GM21360 (cell line): ENCODE data around the gene GLIS1.
"Not testable (repeated sequence)": the region's sequence is repeated elsewhere in the genome, so short reads cannot be mapped to it uniquely, and the experiment has no call there.

Experiments
- ATAC-seq: cut with Tn5 transposase; IDR thresholded peaks from one replicate; pipeline ENCODE4 v1.9.1; 2021; ENCODE audit warnings: mild to moderate bottlenecking, moderate library complexity; ENCODE audit not compliant: unreplicated experiment

The GLIS1 gene

GRCh38 chr1:53739109-53739681, at the start of gene GLIS1:
TSS of gene GLIS1 (minus strand) at chr1:53739164. CDS start at chr1:53738064, 1,100 bp downstream.
- peak; percentile 95 for ATAC-seq

GRCh38 chr1:53787655-53788054, 48.7 kb upstream of the GLIS1 start:
- ATAC-seq = no peak

- no peak for ATAC-seq
These were observed 44.1 kb upstream of the GLIS1 start for GRCh38 chr1:53783056-53783455.

- no peak for ATAC-seq
These were observed 42.7 kb upstream of the GLIS1 start for GRCh38 chr1:53781654-53782053.

- ATAC-seq = no peak
These were observed 38.3 kb upstream of the GLIS1 start for GRCh38 chr1:53777272-53777671.

- ATAC-seq = no peak
These were observed 32.7 kb upstream of the GLIS1 start for GRCh38 chr1:53771648-53772047.

- ATAC-seq = no peak
These were observed 30.8 kb upstream of the GLIS1 start for GRCh38 chr1:53769780-53770179.

GRCh38 chr1:53769184-53769583, 30.2 kb upstream of the GLIS1 start:
- ATAC-seq = no peak

- ATAC-seq = no peak
These were observed 28.0 kb upstream of the GLIS1 start for GRCh38 chr1:53766831-53767405.

- ATAC-seq = no peak
These were observed 27.3 kb upstream of the GLIS1 start for GRCh38 chr1:53766194-53766742.

- no peak for ATAC-seq
These were observed 26.7 kb upstream of the GLIS1 start for GRCh38 chr1:53765657-53766056.

GRCh38 chr1:53763911-53764310, 24.9 kb upstream of the GLIS1 start:
- ATAC-seq = no peak

- no peak for ATAC-seq
These were observed 24.5 kb upstream of the GLIS1 start for GRCh38 chr1:53763461-53763860.

- not testable (repeated sequence) for ATAC-seq
These were observed 21.5 kb upstream of the GLIS1 start for GRCh38 chr1:53760497-53760896.

- no peak for ATAC-seq
These were observed 16.9 kb upstream of the GLIS1 start for GRCh38 chr1:53755874-53756273.

GRCh38 chr1:53754484-53755312, 15.7 kb upstream of the GLIS1 start:
- no peak for ATAC-seq

GRCh38 chr1:53752281-53752680, 13.3 kb upstream of the GLIS1 start:
- no peak for ATAC-seq

GRCh38 chr1:53747841-53748240, 8.9 kb upstream of the GLIS1 start:
- ATAC-seq = no peak

- ATAC-seq = no peak
These were observed 1.7 kb upstream of the GLIS1 start for GRCh38 chr1:53740621-53741105.

- no peak for ATAC-seq
These were observed 507 bp downstream of the GLIS1 start for GRCh38 chr1:53738205-53739108.
